ENCODE data around the gene ALDH16A1.

Gene ALDH16A1

GRCh38 chr19:49514151-49514550 is 61.1 kb downstream of the ALDH16A1 start:
- DNase-seq (ENCODE audit: low read depth in 2 of 2) = no peak

GRCh38 chr19:49515767-49516166 is 62.7 kb downstream of the ALDH16A1 start:
- no peak for DNase-seq (ENCODE audit: low read depth in 2 of 2)

GRCh38 chr19:49518033-49518432 is 65.0 kb downstream of the ALDH16A1 start:
- no peak for DNase-seq (ENCODE audit: low read depth in 2 of 2)

Data from stimulated activated CD4-positive, alpha-beta T cell treated with anti-CD3 and anti-CD28 coated beads, Interleukin-12 subunit alpha, Interleukin-12 subunit beta, amount 100 ng/mL, for 24 hours (primary cell).